Measurements from ENCODE around the gene FERMT2.

Gene FERMT2

DNA sequence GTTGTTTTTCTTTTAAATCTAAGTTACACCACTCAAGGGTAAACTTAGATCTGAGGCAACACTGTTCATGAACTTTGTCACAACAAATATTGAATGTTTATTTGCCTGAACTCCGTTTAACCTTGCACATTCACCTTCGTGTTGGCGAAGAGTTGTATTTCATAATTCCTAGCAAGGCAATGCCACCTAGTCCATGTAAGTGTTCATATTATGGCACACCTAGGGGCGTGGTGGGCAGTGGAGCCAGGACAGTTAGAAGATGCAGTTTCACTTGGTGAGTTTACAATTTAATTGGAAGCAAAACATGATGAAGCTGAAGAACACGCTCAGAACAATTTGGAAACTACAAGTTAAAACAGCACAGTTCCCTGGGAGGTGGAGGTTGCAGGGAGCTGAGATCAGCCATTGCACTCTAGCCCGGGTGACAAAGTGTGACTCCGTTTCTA is 129.0 kb downstream of the FERMT2 start:
- no peaks in the 10 kb centered on the region for H3K4me1 Mint-ChIP-seq (ENCODE audit: low read depth)
- no peak overlapping the region for H3K4me3 Mint-ChIP-seq
- peaks cover 19% of the 10 kb centered on the region for H3K27me3 Mint-ChIP-seq (ENCODE audit: low read depth)
- H3K36me3 Mint-ChIP-seq (ENCODE audit: low read depth): no peaks in the 10 kb centered on the region
- no peaks in the 10 kb centered on the region for H3K9me3 Mint-ChIP-seq
- no peak overlapping the region for H3K27ac Mint-ChIP-seq

DNA sequence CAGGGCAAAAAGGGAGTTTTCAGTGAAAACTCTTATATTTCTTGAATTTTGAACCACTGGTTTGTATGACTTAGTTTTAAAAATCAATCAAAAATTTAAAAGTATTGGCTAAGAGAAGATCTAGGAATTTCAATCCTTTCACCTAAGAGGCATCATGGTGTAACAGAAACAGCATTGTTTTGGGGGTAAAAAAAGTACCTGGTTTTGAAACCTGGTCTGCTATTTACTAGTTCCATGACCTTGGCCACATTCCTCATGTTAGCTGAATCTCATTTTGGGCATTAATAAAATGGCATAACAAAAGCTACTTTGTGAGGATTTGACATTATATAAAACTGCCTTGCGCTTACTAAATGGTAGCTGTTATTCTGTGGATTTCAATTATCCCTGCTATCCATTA is 142.7 kb downstream of the FERMT2 start:
- H3K4me3 Mint-ChIP-seq: no peak overlapping the region
- H3K4me1 Mint-ChIP-seq (ENCODE audit: low read depth): peaks cover 2% of the 10 kb centered on the region
- H3K27me3 Mint-ChIP-seq (ENCODE audit: low read depth): peaks cover 4% of the 10 kb centered on the region
- no peaks in the 10 kb centered on the region for H3K9me3 Mint-ChIP-seq
- H3K36me3 Mint-ChIP-seq (ENCODE audit: low read depth): no peaks in the 10 kb centered on the region
- no peak overlapping the region for H3K27ac Mint-ChIP-seq
